Measurements from ENCODE around the gene CKS1B.

Gene CKS1B

GRCh38 chr1:154957091-154957657 is 17.3 kb upstream of the CKS1B start:
- TF ChIP-seq RARB (CRISPR knock-in tag; IDR thresholded peaks at IDR 0.05): no peak
- no peak for ATAC-seq

GRCh38 chr1:154958036-154958435 is 16.4 kb upstream of the CKS1B start:
- no peak for ATAC-seq
- TF ChIP-seq ZNF70 (CRISPR knock-in tag; IDR thresholded peaks at IDR 0.05) (no peak), ARNTL (CRISPR knock-in tag; IDR thresholded peaks at IDR 0.05; ENCODE audit: borderline replicate concordance, low read depth) (no peak), TOX (CRISPR knock-in tag; IDR thresholded peaks at IDR 0.05; ENCODE audit: borderline replicate concordance) (no peak), PPARA (CRISPR knock-in tag; IDR thresholded peaks at IDR 0.05; ENCODE audit: borderline replicate concordance) (no peak), CREB5 (CRISPR knock-in tag; IDR thresholded peaks at IDR 0.05; ENCODE audit: low read depth) (no peak), PATZ1 (CRISPR knock-in tag; IDR thresholded peaks at IDR 0.05; ENCODE audit: borderline replicate concordance) (no peak), ZFP30 (CRISPR knock-in tag; IDR thresholded peaks at IDR 0.05) (no peak), CSDC2 (CRISPR knock-in tag; IDR thresholded peaks at IDR 0.05) (no peak), ZC3H10 (CRISPR knock-in tag; IDR thresholded peaks at IDR 0.05) (no peak), TCF4 (CRISPR knock-in tag; IDR thresholded peaks at IDR 0.05; ENCODE audit: borderline replicate concordance) (no peak), SNAI2 (CRISPR knock-in tag; IDR thresholded peaks at IDR 0.05) (no peak), OSR1 (CRISPR knock-in tag; IDR thresholded peaks at IDR 0.05) (no peak), TSHZ2 (CRISPR knock-in tag; IDR thresholded peaks at IDR 0.05) (no peak), ZFP3 (CRISPR knock-in tag; IDR thresholded peaks at IDR 0.05) (no peak), POU6F1 (CRISPR knock-in tag; IDR thresholded peaks at IDR 0.05; ENCODE audit: borderline replicate concordance, low read depth) (no peak), ZNF565 (CRISPR knock-in tag; conservative IDR thresholded peaks at IDR 0.05; ENCODE audit: low read depth) (no peak), ESRRG (CRISPR knock-in tag; IDR thresholded peaks at IDR 0.05) (no peak)

GRCh38 chr1:154958681-154959425 is 15.6 kb upstream of the CKS1B start:
- no peak for TF ChIP-seq ZFP3 (CRISPR knock-in tag; IDR thresholded peaks at IDR 0.05)
- no peak for TF ChIP-seq TOX (CRISPR knock-in tag; IDR thresholded peaks at IDR 0.05; ENCODE audit: borderline replicate concordance)
- TF ChIP-seq RARB (CRISPR knock-in tag; IDR thresholded peaks at IDR 0.05): no peak
- no peak for TF ChIP-seq TSHZ2 (CRISPR knock-in tag; IDR thresholded peaks at IDR 0.05)
- no peak for ATAC-seq
